Fibroblast of skin of right biceps (primary cell): ENCODE data around the gene ARHGEF16.

ENCODE experiments used
- DNase-seq: peaks from one replicate; pipeline ENCODE4 v3.0.0-alpha.2; 2013

The ARHGEF16 gene

DNA sequence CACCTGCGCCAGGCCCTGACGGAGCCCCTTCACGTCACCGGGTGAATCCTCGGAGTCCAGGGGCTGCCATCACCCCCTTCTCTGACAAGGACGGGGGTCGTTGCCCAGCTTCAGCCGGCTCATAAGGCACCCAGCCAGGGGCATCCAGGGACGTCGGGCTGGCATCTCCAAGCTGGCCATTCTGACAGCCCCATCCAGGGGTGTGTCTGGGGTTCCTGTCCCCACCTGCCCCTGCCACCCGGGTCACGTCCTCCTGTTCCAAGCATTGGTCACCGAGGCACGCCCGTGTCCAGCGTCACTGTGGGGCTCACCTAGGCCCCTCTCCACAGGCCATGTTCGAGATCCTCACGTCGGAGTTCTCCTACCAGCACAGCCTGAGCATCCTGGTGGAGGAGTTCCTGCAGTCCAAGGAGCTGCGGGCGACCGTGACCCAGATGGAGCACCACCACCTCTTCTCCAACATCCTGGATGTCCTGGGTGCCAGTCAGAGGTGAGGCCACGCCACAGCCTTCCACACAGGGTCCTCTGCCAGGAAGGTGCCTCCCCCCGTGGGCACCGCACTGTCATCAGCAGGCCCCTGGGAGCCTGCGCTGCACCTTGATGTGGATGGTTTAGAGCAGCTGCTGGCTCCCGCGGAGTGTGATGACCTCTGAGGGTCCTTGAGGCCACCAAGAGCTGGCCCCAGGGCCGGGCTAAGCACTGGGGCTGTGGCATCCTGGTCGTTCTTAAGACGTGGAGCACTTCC lies 14.8 kb downstream of the ARHGEF16 start:
- DNase-seq: no peak

DNA sequence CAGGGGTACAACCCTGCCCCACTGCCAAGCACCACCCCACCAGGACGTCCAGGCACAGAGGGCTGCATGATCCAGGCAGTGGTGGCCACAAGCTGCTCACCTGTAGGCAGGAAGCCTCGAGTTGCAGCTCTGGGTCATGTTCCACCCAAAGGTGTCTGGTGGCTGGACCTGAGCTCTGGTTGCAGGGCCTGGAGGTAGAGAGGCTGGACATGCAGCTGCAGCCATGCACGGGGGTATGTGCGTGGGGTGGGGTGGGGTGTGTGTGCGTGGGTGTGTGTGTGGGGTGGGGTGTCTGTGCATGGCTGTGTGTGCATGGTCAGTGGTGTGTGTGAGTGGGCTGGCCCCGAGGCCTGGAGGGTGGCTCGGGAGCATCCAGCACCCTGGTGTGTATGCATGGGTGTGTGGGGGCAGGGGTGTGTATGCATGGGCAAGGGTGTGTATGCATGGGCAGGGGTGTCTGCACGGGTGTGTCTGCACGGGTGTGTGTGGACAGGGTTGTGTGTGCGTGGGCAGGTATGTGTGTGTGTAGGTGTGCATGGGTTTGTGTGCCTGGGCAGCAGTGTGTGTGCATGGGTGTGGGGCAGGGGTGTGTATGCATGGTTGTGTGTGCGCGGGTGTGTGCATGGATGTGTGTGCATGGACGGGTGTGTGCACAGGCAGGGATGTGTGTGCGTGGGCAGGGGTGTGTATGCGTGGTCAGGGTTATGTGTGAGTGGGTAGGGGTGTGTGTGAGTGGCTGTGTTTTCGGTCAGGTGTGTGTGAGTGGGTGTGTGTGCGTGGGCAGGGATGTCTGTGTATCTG lies 15.6 kb downstream of the ARHGEF16 start:
- DNase-seq: no peak

DNA sequence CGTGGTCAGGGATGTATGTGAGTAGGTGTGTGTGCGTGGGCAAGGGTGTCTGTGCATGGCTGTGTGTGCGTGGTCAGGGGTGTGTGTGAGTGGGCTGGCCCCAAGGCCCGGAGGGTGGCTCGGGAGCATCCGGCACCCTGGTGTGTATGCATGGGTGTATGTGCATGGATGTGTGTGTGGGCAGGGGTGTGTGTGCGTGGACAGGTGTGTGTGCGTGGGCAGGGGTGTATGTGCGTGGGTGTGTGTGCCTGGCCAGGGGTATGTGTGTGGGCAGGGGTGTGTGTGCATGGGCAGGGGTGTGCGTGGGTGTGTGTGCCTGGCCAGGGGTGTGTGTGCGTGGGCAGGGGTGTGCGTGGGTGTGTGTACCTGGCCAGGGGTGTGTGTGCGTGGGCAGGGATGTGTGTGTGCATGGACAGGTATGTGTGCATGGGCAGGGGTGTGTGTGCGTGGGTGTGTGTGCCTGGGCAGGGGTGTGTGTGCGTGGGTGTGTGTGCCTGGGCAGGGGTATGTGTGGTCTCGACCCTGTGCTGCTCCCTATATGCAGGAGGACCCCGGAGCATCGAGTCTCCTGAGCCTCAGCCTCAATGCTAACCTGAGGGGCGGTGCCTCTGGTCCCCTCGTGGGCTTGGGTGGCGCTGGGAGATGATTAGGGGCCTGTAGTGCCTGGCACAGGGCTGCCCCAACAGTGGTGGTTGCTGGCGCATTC lies 16.3 kb downstream of the ARHGEF16 start:
- DNase-seq: no peak

DNA sequence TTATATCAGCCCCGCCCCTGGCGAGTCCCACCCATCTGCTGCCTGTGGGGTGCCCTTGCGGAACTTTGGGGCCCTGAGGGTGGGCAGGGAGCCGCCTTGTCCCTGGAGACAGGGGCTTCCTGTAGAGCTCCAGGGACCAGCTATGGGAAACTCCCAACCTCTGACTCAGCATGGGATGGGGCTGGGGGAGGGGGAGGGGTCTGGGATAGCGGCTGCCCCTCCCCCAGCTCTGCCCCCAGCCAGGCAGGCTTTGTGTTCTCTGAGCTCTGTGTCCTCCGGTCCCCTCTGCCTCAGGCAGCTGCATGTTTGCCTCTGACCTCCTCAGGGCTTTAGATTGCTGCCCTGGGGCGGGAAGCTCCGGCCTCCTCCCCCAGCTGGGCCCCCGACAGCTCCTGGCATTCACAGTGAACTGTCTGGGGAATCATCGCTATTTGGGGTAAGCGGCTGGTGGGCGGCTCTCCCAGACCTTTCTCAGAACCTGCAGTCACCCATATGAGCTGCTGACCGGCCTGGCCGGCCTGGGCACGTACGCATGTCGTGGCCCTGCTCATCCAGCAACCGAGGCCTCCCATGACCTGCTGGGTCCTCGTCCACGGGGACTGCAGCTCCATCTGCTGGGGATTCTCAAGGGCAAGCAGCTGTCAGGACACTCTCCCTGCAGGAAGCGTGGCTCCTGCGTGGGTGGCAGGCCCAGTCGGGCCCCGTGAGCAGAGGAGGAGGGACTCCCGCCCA lies 17.1 kb downstream of the ARHGEF16 start:
- DNase-seq: peak; percentile 77

DNA sequence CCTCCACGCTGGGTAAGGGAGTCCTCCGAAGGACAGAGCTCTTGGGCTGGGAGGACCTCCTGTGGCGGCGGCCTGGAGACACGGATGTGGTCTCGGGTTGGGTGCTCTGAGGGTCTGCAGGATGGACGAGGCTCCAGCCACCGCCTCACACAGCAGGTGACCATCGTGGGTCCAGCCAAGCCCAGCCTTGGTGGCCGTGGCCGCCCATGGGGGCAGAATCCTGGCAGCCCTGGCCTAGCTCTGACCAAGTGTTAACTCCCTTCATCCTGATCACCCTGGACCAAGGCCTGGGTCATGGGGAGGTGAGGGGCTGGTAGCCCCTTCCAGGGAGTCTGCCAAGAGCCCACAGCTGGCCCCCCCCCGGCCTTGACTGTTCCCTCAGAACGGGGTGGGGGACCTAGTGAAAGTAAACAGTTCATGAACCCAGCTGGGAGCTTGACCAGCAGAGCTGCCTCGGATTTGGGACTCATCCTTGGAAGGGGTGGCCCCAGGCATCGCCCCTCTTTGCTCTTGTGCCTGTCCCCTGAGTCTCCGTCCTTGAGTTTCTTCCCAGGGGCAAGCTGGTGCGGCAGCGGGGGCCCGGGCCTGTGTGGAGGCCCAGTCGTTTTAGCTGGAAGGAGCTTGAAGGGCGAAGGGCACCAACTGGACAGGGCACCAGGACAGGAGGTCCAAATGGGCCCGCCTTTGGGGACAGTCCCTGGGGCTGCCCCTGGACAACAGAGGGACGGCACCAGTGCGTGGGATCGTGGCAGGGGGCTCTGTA lies 17.8 kb downstream of the ARHGEF16 start:
- DNase-seq: no peak

DNA sequence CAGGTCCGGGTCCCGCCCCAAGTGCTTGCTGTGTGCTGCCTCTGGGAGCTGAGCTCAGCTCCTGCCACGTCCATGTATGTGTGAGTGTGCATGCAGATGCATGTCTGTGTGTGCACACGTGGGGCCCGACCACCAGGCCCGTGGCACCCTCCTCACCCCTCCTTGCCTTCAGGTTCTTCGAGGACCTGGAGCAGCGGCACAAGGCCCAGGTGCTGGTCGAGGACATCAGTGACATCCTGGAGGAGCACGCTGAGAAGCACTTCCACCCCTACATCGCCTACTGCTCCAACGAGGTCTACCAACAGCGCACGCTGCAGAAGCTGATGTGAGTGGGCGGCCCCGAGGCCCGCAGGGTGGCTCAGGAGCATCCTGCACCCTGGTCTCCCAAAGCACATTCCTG lies 18.4 kb downstream of the ARHGEF16 start:
- no peak for DNase-seq

DNA sequence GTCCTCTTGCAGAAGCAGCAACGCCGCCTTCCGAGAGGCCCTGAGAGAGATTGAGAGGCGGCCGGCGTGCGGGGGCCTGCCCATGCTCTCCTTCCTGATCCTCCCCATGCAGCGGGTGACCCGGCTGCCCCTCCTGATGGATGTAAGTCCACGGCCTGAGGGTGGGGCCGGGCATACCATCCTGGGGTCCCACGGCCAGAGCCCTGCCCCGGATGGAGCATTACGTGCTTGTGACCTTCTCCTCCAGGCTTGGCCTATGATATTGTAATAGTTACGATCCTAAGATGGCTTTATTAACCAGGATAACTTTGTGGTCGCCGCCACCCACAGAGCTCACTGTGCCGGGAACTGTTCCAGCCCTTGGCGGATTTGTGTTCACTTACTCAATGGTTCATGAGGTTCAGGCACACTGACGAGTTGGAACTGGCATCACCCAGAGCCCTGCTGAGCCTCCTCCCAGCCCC lies 18.9 kb downstream of the ARHGEF16 start:
- DNase-seq: peak; percentile 92

DNA sequence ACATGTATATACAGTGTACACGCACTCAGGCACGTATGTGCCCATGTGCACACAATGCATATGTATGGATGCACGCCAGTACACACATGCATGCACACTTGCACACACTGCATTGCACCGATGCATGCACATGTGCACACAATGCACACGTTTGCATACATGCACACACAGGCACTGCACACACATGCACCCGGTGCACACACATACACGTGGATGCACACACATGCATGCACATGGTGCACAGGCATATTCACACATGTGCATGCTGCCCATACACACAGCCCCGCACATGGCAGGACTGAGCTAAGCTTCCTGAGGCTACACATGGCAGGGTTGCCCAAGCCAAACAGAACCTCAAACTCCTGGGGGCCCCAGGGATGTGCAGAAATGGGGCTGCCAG lies 19.6 kb downstream of the ARHGEF16 start:
- no peak for DNase-seq

DNA sequence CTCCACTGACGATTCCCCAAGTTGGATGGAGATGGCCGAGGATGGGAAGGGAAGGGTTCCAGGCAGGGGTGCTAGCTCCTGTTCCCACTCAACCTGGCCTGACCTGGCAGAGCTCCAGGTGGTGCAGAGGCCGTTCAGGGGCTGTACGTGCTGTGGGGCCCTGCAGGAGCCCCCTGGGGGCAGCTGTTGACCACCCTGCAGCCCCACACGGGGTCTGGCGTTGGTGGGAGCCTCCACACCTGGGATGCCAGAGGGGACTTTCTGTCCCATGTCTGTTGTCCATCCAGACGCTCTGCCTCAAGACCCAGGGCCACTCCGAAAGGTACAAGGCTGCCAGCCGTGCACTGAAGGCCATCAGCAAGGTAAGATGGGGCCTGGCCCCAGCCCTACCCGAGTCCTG lies 20.0 kb downstream of the ARHGEF16 start:
- DNase-seq: no peak

DNA sequence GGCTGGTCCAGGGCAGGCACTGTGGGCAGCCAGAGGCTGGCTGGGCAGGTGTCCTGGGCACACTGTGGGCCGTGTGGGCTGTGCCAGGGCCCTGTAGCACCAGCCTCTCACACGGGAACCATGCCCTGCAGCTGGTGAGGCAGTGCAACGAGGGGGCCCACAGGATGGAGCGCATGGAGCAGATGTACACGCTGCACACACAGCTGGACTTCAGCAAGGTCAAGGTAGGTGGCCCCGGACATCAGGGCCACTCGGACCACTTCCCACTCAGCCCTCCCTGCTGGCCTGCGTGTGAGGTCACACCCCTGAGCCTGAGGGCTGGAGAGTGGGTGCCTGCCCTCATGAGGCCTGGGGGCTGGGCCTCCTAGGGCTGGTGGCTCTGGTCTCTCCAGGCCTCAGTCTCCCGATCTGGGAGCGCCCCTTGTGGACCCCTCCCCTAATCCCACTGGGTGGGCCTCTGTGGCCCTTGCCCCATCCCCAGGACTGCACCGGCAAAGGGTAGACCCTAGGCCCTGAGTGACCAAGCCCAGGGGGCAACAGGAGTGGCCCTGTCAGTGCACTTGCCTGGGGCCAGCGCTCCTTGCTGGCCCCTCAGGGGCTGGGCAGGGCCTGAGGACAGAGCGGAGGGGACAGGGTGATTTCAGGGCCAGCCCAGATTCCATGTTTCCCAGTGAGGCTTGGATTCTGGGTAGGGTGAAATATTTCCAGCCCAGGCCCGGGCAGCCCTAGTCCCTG lies 21.5 kb downstream of the ARHGEF16 start:
- DNase-seq: no peak

DNA sequence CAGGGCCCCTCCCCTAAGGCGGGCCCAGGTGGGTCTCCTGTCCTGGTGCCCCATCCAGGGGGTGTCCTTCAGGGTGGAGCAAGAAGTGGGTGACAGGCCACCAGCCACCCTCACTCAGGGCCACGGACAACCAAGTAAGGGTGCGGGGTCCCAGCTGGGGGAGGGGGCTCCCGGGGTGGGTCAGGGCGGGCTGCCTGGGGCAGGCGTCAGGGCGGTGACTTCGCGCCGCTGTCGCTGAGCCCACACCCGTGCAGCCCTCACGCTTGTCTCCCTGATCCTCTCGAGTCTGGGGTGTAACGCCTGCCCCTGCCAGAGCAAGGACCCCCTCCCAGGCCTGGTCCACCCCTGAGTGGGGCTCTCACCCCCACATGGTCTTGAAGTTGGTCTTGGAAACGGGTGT lies 22.2 kb downstream of the ARHGEF16 start:
- no peak for DNase-seq

DNA sequence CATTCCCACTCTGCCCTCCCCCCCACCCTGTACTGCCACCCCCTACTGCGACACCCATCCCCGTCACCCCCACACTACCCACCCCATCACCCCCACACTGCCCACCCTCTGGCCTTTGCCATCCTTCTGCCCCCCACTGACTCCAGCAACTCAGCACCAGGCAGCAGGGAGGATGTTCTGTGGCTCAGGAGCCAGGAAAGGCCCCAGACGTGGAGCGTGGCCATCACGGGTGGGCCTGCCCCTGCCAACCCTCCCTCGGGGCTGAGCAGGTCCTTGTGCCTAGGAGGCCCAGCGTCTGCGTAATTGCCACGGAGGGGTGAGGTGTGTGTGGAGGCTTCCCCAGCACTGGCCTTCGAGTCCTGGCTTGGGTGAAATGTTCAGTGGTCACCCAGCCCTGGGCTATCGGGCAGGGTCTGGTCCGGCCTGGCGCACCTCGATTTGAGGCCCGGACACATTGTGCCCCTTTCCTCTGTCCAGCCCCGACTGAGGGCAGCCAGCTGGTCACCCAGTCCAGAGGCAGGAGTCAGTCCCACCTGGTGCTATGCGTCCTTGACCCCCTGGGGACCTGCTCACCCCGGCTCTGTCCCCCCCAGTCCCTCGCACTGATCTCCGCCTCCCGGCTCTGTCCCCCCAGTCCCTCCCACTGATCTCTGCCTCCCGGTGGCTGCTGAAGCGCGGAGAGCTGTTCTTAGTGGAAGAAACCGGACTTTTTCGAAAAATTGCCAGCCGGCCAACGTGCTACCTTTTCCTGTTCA lies 23.0 kb downstream of the ARHGEF16 start:
- DNase-seq: no peak

DNA sequence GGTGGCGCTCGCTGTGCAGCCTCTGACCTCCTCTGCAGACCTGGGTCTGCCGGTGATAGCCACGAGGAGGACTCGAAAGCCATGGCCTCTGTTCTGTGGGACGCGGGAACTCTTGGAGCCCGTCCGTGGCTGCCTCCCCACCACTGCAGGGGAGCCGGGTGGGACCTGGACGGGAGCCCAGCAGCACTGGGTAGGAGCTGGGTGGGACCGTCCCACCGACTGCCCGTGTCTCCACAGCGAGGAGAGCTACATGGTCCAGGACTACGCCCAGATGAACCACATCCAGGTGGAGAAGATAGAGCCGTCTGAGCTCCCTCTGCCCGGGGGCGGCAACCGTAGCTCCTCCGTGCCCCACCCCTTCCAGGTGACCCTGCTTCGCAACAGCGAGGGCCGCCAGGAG lies 23.7 kb downstream of the ARHGEF16 start:
- no peak for DNase-seq

DNA sequence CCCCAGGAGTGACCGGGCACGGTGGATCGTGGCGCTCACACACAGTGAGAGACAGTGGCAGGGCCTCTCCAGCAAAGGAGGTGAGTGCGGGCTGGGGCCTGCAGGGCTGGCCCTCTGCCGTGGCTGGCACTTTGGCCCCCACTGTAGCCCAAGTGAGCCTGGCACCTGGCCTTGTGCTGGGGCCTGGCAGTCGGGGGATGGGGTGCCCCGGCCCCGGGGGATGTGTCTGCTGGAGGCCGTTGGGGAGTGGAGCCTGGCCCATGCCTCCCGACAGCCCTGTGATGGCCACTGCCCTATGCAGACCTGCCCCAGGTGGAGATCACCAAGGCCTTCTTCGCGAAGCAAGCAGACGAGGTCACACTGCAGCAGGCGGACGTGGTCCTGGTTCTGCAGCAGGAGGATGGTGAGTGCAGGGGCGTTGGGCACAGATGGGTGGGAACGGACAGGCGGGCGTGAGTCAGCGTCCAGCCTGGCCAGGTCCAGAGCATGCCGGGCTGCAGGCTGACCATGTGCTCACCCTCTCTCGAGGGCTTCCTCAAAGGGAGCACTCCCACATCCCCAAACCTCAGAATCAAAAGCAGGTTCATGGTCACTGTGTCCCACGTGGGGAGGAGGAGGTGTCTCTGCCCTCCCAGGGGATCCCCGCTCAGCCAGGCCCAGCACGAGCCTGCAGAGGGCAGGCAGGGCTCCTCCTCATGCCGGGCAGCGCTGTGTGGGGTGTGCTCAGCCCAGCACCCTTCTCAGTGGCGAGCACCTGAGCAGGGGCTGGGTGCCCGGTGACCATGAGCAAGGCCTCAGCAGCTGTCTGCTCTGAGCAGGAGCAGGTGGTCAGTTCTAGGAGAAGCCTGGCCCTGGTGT lies 25.3 kb downstream of the ARHGEF16 start:
- DNase-seq: no peak

DNA sequence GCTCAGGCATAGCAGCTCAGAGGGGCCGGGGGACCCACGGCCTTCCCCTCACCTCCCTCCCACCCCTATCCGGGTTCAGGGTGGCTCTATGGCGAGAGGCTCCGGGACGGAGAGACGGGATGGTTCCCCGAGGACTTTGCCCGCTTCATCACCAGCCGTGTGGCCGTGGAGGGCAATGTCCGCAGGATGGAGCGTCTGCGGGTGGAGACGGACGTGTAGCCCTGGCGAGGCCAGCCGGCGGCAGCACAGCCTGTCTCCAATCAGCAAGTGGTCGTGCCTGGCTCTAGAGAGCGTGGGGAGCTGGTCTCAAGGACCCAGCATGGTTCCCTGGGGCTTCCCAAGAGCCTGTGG lies 25.9 kb downstream of the ARHGEF16 start:
- DNase-seq: no peak

DNA sequence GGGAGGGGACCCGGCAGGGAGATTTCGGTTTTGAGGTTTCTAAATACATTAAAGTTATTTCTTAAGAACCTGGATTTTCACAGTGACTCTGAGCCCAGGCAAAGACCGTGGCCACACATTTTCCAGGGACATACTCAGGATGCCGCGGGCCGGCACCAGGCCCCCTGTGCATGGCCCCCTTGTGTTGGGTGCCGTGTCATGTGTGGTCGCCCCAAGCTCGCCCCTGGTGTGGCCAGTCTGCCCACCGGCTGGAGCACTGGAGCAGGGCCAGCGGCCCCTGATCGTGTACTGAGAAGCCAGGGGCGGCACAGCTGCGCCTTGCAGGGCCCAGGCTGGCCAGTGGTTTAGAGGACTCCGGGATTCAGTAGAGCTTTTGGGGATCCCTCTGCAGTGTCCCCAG lies 26.6 kb downstream of the ARHGEF16 start:
- DNase-seq: no peak

DNA sequence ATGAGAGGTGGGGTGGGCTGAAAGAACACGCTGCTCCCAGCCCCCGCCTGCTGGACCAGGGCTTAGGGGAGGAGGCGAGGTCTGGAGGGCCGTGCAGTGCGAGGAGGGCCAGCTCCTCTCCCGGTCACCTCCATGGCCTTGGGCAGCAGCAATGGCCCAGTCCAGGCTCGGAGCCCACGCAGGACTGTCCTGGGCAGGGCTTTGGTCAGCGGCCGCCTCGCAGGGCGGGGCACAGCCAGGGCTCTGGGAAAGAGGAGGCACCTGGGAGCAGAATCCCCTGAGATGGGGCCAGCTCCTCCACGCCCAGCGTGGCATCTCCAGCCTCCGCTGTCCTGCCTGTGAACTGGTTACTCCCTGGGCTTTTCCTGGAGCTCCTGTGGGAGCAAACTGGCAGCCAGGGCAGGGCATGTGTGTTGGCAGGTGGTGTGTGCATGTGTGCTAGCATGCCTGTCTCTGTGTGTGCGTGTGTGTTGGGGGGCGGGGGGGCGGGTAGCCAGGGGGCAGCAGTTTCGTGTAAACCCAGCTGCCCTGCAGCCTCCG lies 27.4 kb downstream of the ARHGEF16 start:
- DNase-seq: no peak

DNA sequence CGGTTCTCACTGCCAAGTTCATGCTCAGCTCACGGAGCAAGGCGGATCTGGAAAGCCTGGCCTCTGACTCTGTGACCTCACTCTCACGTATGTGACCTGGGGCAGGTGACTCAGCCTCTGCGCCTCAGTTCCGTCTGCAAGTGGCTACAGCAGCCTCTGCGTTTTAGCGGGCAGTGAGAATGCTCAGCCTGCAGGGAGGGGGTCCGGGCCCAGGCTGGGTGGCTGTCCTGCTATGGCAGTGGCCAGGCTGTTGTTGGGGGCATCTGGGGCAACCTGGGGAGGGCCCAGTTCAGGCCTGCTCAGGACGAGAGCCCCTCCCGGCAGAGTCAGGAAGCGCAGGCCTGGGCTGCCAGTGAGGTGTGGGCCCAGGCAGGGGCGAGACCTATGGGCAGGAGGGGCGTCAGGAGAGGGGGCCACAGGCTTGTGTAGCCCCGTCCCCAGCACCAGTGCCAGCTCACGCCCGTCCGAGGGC lies 27.9 kb downstream of the ARHGEF16 start:
- DNase-seq: no peak

DNA sequence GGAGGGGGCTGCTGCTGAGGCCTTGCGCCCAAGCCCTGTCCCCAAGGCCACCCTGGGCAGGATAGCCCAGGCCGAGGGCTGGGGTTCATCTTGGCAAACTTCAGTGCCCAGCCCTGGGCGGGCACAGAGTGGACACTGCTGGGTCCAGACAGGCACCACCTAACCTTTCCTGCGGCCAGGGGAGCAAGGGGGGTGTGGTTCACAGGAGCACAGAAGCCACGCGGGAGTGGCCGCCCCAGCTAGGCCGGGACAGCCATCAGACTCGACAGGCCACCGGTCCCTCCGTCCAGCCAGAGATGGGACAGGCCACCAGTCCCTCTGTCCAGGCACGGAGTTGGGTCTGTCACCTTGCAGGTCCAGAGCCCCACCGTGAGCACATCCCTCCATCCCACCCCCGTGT lies 28.9 kb downstream of the ARHGEF16 start:
- DNase-seq: no peak
